ENCODE data around the gene LBP.
"Not testable (repeated sequence)": the region's sequence is repeated elsewhere in the genome, so short reads cannot be mapped to it uniquely, and the experiment has no call there.

LBP gene

DNA sequence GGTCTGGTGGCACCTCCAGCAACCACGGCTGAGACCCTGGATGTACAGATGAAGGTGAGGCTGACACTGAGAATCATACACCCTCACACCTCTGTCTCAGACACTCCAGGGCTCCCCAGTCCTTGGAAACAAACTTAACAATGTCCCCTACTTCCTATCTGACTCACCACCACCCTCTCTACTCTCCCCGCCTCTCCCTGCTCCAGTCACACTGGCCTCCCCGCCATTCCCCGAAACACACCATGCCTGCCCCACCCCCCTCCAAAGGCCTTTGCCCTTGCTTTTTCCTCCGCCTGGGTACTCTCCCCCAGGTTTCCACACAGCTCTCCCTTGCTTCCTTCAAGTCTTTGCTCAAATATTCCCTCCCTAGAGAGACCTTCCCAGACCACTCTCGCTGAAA lies 26.1 kb upstream of the LBP start:
- DNase-seq (ENCODE audit: low spot score) (no peak), FAIRE-seq (no peak)

DNA sequence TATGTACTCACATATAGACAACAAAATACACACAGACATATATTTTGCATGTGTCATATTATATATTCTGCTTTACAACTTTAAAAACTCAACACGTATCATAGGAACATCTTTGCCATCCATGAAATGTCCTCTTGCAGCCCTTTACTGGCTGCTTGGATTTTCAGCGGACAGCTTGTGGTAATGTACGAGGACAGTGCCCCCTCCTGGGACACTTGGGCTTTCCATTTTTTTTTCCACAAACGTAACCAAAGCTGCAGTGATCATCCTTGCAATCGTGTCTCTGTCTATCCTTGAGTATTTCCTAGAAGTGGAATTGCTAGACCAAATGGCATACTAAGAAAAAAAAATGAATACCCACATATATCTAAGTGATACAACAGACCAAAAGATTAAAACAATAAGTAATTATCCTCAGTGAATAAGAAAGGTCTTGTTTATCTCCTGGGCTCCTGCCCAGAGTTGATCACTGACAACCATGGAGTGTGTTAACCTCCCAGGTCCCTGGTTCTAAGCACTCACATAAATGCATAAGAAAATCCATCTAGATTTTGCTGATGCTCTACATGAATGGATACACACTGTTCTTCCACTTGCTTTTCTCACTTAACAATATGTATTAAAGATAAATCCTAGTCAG lies 24.2 kb upstream of the LBP start:
- DNase-seq (ENCODE audit: low spot score) (peak; percentile 69), FAIRE-seq (no peak)

DNA sequence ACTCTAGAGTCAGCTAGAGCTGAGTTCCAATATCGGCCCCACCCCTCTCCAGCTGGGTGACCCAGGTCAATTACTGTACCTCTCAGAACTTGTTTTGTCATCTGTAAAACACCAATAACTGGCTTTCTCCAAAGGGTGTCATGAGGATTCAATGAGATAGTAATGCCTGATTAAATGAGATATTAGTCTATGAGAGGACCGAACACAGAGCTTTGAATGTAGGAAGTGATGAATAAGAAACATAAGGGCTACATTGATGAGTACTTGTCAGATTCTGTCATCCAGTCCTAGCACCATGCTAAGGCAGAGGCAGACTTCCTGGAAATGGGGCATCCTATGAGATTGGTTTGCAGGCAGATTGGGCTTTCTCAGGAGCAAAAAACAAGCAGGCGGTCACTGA lies 22.1 kb upstream of the LBP start:
- no peak for DNase-seq (ENCODE audit: low spot score)
- no peak for FAIRE-seq

DNA sequence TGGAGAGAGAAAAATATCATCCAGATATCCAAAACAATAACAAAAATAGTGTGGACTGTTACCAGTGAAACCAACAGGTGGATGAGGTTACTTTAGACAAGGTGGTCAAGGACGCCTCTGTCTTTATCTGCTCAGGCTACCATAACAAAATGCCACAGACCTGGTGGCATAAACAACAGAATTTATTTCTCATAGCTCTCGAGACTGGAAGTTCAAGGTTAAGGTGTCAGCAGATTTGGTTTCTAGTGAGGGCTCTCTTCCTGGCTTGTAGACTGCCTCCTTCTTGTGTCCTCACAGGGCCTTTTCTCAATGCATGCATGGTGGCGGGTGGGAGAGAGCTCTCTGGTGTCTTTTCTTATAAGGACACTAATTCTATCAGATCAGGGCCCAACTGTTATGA lies 21.1 kb upstream of the LBP start:
- no peak for FAIRE-seq

DNA sequence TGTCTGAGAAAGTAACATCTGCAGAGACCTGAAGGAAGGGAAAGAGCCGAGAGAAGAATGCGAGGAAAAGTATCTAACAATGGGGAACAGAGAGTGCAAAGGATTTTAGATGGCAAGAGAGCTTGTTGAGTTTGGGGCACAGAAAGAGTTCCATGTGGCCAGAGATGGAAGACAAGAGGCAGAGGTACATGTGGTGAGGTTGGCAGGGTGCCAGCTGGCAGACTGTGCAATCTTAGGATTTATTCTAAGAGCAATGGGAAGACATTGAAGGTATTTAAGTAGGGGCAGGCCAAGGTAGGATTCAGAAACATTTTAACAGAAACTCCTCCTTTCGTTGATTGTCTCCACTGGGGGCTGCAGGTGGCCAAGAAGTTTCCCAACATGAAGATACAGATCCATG lies 20.4 kb upstream of the LBP start:
- no peak for FAIRE-seq
- no peak for DNase-seq (ENCODE audit: low spot score)

More for the DNA sequence above, 21.1 kb upstream of the LBP start:
- DNase-seq (ENCODE audit: low spot score) = no peak

DNA sequence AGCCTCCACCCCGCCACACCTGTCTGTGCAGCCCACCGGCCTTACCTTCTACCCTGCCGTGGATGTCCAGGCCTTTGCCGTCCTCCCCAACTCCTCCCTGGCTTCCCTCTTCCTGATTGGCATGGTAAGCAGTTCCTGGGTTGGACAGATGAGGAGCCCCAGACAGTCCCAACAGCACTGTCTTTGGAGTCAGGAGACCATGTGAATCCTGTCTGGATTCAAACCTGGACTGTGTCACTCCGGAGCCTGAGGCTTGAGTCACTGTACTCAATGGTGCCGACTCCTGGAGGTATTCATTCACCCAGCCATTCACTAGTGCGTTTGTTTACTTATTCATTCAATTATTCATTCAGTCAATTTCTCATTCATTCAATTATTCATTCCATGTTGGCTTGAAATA lies 20.0 kb upstream of the LBP start:
- DNase-seq (ENCODE audit: low spot score) (no peak), FAIRE-seq (no peak)

DNA sequence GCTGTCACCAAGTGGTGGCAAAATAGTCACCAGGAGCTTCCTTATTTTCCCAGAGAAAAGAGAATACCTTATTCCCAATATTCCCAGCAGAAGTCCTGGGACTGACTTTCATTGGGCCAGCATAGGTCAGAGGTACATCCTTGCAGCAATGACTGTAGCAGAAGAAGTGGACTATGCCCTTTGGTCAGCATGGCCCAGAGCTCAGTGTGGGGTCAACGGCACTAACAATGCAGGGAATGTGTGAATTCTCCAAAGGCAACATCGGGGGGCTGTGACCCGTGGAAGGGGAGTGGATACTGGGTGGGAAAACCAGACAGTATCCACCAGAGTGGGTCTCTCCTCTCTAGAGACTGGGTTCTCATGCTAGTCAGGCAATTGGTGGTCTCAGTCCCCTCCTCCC lies 15.6 kb upstream of the LBP start:
- no peak for FAIRE-seq

DNA sequence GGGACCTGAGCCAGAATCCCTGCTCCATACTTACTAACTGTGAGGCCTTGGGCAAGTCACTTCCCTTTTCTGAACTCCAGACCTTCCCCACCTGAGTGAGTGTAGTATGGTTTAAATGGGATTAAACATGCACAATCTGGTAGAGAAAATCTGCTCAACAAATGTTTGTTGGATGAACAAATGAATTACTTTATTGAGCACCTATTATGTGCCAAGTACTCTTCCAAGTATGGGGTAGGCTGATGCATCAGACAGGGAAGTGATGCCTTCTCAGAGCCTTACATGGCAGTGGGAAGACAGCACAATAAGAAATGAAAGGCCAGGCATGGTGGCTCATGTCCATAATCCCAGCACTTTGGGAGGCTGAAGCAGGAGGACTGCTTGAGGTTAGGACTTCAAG lies 15.0 kb upstream of the LBP start:
- DNase-seq (ENCODE audit: low spot score) = no peak
- no peak for FAIRE-seq

More for the DNA sequence above, 15.6 kb upstream of the LBP start:
- no peak for DNase-seq (ENCODE audit: low spot score)

DNA sequence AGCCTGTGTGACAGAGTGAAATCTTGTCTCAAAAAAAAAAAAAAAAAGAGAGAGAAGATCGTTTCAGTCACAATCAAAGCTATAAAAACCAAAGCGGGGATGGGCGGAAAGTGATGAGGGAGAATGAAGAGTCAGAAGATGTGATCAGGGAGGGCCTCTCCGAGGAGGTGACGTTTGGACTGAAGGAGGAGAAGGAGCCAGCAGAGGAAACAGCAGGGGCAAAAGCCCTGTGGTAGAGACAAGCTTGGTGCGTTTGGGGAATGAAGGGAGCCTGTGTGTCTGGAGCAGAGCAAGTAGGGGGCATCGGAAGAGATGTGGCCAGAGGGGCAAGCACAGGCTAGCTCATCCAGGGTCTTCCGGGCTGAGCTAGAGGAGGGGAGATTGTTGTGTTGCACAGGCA lies 14.5 kb upstream of the LBP start:
- FAIRE-seq (no peak), DNase-seq (ENCODE audit: low spot score) (no peak)

DNA sequence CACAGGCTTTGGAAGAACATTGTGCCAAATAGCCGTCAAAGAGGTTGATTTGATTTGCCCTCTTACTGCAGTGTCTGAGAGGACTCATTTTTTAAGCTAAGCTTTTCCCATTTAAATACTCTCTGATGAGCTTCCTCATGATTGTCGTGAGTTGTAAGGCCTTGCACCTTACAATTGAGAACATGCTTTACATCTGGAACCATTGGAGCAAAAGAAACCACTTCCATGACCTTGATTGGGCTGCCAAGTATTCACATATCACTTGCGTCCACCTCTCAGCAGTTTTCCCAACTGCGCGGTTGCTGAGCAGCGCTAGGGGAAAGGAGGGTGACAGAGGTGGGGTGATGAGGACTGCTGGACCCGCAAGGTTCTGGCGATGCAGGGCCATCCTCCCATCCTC lies 12.3 kb upstream of the LBP start:
- DNase-seq (ENCODE audit: low spot score) (no peak), FAIRE-seq (no peak)

DNA sequence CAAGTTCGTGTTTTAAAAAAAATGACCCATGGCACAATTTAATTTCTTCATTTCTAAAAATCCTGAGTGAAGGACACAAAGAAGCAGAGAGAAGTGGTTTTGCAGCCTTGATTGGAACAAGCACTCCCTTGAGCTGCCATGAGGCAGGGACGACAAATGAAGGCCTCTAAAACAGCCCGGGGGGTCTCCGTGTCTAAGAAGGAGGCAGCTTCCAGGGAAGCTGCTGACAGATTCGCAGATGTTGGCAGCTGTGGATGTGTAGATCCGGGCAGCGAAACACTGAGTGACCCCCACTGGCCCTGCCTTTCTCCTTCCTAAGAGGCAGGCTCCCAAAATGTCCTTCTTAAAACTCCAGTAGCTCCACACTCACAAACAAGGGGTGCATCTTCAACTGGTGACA lies 9.6 kb upstream of the LBP start:
- FAIRE-seq (no peak), DNase-seq (ENCODE audit: low spot score) (no peak)

DNA sequence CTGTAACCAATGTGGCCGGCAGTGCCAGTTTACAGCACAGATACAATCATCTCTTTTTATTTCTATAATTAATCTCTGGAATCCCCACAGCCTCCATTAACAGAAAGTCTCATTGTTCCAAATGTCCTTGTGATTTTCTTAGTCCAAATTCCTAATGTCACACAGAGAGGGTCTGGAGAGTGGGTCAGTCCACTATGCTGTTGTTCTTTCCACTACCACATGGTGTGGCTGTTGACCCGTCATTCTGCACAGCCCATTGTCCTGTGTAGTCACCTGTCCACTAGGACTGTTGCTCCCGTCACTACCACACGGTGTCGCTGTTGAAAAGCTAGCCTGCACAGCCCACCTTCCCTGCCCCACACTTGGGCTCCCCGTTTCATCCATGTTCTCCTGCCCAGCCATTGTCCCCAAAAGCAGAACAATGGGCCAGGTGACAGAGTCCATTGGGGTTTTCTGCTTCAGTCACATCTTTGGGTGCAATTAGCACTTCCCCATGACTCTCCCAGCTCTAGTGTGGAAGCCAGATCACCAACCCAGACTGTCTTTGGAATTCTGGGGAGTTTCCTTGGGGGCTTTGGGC lies 8.6 kb upstream of the LBP start:
- FAIRE-seq (no peak), DNase-seq (ENCODE audit: low spot score) (peak; percentile 50)

DNA sequence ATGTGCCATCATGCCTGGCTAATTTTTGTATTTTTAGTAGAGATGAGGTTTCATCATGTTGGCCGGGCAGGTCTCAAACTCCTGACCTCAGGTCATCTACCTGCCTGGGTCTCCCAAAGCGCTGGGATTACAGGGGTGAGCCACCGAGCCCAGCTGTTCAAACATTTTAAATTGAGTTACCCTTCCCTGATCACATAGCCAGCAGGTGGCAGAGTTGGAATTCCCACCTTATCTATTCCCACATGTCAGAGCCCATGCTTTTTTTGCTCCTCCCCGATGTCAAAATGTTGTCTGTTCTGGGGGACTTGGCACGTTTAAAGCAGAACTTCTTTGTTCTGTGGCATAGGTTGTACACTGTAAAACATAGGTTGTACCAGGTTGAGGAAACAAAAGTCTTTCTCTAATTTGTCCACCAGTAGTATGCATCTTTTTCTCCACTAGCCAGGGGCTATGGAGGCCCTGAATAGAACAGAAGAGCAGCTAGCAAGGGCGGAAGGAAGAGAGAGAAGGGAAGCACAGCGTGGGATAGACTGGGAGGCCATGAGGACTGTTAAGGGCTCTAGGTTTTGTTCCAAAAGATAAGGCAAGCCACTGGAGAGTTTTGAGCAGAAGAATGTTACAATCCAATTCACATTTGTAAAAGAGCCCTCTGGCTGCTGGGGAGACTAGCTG lies 7.3 kb upstream of the LBP start:
- DNase-seq (ENCODE audit: low spot score) (no peak), FAIRE-seq (no peak)

DNA sequence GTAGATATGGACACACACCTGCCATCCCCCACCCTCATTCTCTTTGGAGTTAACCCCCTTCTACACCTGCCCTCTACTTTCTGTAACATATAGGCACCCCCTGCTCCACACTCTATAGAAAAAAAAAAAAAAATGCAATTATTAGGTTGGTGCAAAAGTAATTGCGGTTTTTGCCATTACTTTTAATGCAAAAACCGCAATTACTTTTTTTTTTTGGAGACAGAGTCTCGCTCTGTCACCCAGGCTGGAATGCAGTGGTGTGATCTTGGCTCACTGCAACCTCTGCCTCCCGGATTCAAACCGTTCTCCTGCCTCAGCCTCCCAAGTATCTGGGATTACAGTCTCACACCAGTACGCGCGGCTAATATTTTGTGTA lies 6.8 kb upstream of the LBP start:
- FAIRE-seq = not testable (repeated sequence)

DNA sequence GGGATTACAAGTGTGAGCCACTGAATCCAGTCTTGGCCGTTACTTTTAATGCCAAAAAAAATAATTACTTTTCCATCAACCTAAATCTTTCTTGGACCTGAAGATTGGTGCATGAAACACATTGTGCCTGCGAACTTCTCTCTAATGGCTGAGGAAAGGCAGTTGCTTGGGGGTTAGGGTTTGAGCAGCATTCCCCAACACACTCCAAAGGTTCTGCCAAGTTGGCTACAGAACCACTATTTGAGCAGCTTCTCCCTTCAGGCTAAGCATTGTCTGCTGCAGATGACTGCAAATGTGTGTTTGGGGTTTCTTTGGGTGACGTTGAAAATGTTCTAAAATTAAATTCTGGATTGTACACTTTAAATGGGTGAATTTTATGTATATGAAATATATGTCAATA lies 6.3 kb upstream of the LBP start:
- FAIRE-seq = no peak
- DNase-seq (ENCODE audit: low spot score) = no peak

More for the DNA sequence above, 6.8 kb upstream of the LBP start:
- not testable (repeated sequence) for DNase-seq (ENCODE audit: low spot score)

DNA sequence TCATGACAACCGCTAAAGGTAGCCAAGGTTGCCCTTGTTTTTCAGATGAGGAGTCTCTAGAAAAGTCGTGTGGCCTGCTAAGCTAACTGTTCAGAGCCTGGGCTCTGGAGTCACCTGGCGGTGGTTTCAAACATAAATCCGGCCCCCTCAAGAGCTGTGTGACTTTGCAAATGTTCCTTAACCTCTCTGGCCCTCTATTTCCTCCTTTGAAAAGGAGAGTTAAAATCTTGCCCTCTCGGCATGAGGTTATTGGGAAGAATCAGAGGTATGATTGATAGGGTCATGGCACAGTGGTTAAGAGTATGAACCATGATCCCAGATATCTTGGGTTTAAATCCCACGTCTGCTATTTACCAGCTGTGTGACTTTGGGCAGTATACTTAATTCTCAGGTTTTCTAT lies 5.6 kb upstream of the LBP start:
- DNase-seq (ENCODE audit: low spot score) = no peak
- no peak for FAIRE-seq

DNA sequence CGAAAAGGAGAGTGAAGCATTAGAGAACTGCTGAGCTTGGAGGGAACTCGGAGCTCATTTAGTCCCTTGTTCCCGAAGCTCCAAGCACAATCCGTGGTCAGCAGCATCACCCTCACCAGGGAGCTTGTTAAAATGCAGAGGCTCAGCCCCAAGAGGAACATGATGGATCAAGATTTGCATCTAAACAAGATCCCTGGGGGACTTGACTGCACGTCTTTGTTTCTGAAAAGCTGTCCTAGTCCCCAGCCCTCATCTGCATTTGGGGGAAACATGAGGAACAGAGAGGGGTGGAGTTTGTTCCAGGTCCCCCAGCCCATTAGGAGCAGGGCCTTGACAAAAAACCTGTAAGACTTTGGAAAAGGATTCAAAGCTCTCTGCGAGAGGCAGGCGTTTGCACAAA lies 4.1 kb upstream of the LBP start:
- no peak for FAIRE-seq

DNA sequence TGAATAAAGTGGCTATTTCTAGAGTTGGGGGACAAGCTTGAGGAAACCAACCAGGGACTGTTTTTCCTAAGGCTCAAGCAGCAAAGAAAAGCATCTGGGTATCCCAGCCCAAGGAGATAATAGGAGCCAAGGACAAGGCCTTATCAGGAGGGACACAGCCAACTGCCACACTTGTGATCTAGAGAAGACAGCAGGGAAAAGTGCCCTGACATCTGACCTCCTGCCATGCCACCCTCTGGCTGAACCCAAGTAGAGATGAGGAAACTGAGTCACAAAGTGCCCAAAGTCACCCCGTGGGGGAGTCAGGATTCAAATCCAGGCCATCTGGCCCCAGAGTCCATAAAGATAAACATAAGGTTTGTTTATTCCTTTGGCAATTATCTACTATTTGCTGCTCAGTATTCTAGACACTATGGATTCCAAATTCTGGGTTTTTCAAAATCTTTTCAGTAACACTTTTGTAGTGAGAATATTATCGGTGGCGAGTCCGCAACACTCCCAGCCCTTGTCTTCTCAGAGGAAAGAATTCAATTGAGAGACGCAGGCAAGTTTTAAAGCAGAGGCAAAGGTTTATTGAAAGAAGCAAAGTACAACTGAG lies 3.5 kb upstream of the LBP start:
- DNase-seq (ENCODE audit: low spot score) = no peak
- no peak for FAIRE-seq

More for the DNA sequence above, 4.1 kb upstream of the LBP start:
- no peak for DNase-seq (ENCODE audit: low spot score)

DNA sequence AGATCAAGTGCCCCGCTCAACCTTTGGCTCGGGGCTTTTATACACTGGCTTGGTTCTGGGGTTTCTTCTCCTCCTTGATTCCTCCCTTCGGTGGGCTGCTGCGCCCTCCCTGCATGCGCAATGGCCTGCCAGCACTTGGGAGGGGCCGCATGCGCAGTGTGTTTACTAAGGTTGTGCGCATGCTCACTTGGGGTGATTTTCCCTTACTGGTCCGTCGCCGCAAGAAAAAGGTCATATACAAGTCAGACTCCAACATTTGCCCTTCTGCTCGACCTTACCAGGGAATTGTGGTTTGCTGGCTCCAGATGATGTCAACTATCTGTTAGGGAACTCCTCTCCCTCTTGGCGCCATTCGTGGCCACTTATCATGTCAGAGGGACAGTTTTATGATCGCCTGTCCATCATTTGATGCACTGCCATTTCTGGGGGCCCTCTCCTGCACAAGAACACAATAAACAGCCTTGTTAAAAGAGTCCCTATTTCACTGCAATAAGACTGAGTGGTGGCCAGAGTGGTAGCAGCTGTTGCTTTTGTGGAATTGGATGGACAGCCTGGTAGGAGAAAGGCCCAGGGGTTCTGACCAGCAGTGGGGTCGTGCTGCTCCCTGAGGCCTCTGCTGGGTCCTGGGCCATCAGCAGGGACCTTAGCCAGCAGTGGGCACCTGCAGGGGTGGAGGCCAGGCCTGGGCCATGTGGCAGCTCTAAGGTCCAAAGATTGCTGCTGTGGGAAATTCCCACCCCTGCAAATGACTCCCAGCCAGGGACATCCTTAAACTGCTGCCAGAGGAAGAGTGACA lies 2.8 kb upstream of the LBP start:
- no peak for FAIRE-seq
- no peak for DNase-seq (ENCODE audit: low spot score)

DNA sequence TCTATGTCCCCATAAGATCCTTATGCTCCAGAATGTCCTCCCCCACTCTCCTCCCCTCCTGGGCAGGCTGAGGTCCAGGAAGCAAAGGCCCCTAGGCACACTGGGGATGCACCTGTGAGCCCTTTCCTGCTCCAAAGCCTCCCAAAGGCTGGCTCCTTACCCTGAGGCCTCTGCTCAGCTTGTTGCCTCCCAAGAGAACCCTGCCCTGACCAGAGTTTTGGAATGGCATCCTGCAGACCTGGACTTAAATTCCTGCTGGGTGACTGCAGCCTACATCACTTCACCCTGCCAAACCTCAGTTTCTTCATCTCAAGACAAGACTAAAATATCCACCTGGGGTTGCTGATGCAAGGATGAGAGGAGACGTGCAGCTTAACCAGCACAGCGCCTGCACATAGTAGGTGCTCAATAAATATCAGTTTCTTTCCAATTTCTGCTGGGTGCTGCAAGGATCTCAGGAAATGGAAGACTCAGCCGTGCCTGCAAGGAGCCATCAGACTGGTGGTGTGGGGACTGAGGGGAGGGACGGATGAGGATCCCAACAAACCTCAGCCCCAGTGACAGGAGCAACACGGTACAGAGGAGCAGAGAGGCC lies 2.1 kb upstream of the LBP start:
- FAIRE-seq (no peak), DNase-seq (ENCODE audit: low spot score) (no peak)

DNA sequence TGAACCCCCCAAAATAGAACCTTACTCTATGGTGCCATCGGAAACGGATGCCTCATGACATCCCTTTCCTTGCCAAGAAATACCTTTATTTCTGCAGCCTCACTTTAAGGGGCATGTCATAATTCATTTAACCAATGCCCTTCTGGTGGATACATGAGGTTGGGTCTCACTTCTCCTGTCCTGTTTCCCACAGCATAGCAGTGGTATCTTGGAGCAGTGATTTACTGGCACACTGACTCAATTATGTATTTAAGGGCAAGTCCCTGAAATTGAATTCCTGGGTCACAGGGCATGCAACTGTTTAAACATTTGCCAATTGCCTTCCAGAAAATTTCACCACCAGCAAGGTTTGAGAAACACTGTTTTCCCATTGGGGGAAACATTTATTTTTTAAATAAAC lies 639 bp upstream of the LBP start:
- FAIRE-seq (no peak), DNase-seq (ENCODE audit: low spot score) (no peak)

DNA sequence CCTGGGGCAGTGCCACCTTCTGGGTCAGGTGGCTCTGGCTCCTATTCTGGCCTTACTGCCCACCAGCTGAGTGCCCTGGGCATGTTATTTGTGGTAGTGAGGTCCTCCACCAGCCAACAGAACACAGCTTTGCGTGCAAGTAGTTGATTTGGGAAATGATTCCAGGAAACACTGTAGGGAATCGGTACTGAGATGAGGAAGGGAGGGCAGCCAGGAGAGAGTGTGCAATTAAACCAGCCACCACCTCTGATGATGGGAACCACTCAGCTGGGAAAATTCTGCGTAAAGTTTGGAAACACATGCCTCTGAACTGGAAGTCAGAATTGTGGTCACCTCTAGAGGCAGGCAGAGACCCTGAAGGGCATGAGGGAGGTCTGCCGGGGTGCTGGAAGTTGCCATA lies 459 bp downstream of the LBP start:
- DNase-seq (ENCODE audit: low spot score) = no peak
- no peak for FAIRE-seq
